GM12878 (cell line): ENCODE results near the gene PRDM16. TPM values are rescaled to one million over a fixed set of nuclear protein-coding genes. Genes with fewer than 3 reads are reported as not detected.

ENCODE experiments used
- ATAC-seq: fragments of 200-7000 bp; cut with Tn5 transposase; 3 replicates; pipeline ENCODE4 v1.9.1; 2020; ENCODE audit warnings: mild to moderate bottlenecking, moderate library complexity
- BruUV-seq: library from RNA; stranded (reverse); fragments of 400-500 nt; replicated peaks from 2 replicates; lab custom pipeline; 2021; lab: Mats Ljungman, UMichigan
- CTCF ChIA-PET: fragments of 300-600 bp; sonication (Branson Sonifier 250); formaldehyde crosslinking; extraction: SDS; loops from one replicate; lab custom pipeline; 2021; ENCODE audit warnings: inconsistent platforms; lab: Yijun Ruan, JAX
- POLR2A ChIA-PET: fragments of 350-600 bp; formaldehyde crosslinking; extraction: SDS; loops from one replicate; lab custom pipeline; 2021; ENCODE audit warnings: inconsistent platforms; lab: Charles Lee
- RAD21 ChIA-PET: fragments of 300-600 bp; sonication (Branson Sonifier 250); formaldehyde crosslinking; loops from one replicate; lab custom pipeline; 2023; ENCODE audit warnings: antibody characterized with exemption; ENCODE audit not compliant: unreplicated experiment; lab: Charles Lee
- SMC1A ChIA-PET: fragments of 300-600 bp; sonication (Branson Sonifier 250); formaldehyde crosslinking; loops from one replicate; lab custom pipeline; 2023; ENCODE audit not compliant: unreplicated experiment, uncharacterized antibody; lab: Charles Lee
- DNase-seq: peaks from one replicate; pipeline ENCODE4 v3.0.0-alpha.2; 2011; ENCODE audit warnings: low read depth, low spot score
- FAIRE-seq: peaks from 3 replicates; lab custom pipeline; 2011; peaks lifted over from hg19 to GRCh38; lab: Jason Lieb, UNC
- H2AFZ ChIP-seq: 2 replicates; pipeline ENCODE4 v1.6.0; 2011; ENCODE audit warnings: low read depth, low read length, control low read depth; ENCODE audit not compliant: control insufficient read depth
- H3K27ac ChIP-seq: 2 replicates; pipeline ENCODE4 v1.5.1; 2011; ENCODE audit warnings: control low read depth; ENCODE audit not compliant: control insufficient read depth, insufficient read depth
- H3K27me3 ChIP-seq, 2 experiments: replicated peaks in 1 of 2; 2 replicates each; pipeline versions ENCODE4 v1.6.0 to v1.6.1; 2011; ENCODE audit warnings: low read length in 1 of 2; ENCODE audit not compliant: control insufficient read depth in 2 of 2, insufficient read depth in 2 of 2
- H3K36me3 ChIP-seq, 2 experiments: 2 replicates each; pipeline ENCODE4 v1.5.1; 2011; ENCODE audit warnings: low read length in 1 of 2; ENCODE audit not compliant: control insufficient read depth in 2 of 2, insufficient read depth in 2 of 2
- H3K4me1 ChIP-seq: 2 replicates; pipeline ENCODE4 v1.6.1; 2011; ENCODE audit warnings: mild to moderate bottlenecking, low read length, moderate library complexity, mixed read lengths; ENCODE audit not compliant: control insufficient read depth, insufficient read depth
- H3K4me2 ChIP-seq: 2 replicates; pipeline ENCODE4 v1.6.0; 2011; ENCODE audit warnings: control low read depth; ENCODE audit not compliant: control insufficient read depth, insufficient read depth
- H3K4me3 ChIP-seq: fragments of 200-600 bp; sonication (generic); 2 replicates; pipeline ENCODE4 v1.5.1; 2016
- H3K79me2 ChIP-seq: 2 replicates; pipeline ENCODE4 v1.6.0; 2011; ENCODE audit warnings: low read length; ENCODE audit not compliant: control insufficient read depth, insufficient read depth
- H3K9ac ChIP-seq: 2 replicates; pipeline ENCODE4 v1.8.0; 2011; ENCODE audit warnings: low read length, control low read depth, mixed read lengths; ENCODE audit not compliant: control insufficient read depth, insufficient read depth
- H3K9me3 ChIP-seq: replicated peaks from 3 replicates; pipeline ENCODE4 v1.5.1; 2011; ENCODE audit warnings: mild to moderate bottlenecking, low read length; ENCODE audit not compliant: control insufficient read depth, insufficient read depth
- H4K20me1 ChIP-seq: 2 replicates; pipeline ENCODE4 v1.6.0; 2011; ENCODE audit not compliant: control insufficient read depth, insufficient read depth
- FOXM1 ChIP-seq: IDR thresholded peaks from 2 replicates; pipeline ENCODE4 v1.6.1; 2012; ENCODE audit warnings: low read depth, mild to moderate bottlenecking, inconsistent platforms, low read length, moderate library complexity
- IRF4 ChIP-seq: IDR thresholded peaks from 2 replicates; pipeline ENCODE4 v1.6.1; 2011; ENCODE audit warnings: low read depth, low read length
- MLLT1 ChIP-seq: fragments of 450-650 bp; IDR thresholded peaks from 2 replicates; pipeline ENCODE4 v1.6.1; 2016; ENCODE audit warnings: mild to moderate bottlenecking
- NKRF ChIP-seq: fragments of 450-650 bp; conservative IDR thresholded peaks from 2 replicates; pipeline ENCODE4 v1.6.1; 2017; ENCODE audit warnings: mild to moderate bottlenecking, moderate library complexity
- POLR2A ChIP-seq: IDR thresholded peaks from 2 replicates; pipeline ENCODE4 v1.6.1; 2011; ENCODE audit warnings: low read depth, mild to moderate bottlenecking, low read length
- ZBTB11 ChIP-seq: fragments of 450-650 bp; formaldehyde crosslinking; IDR thresholded peaks from 2 replicates; pipeline ENCODE4 v1.5.0; 2022; ENCODE audit warnings: mild to moderate bottlenecking, missing genetic modification characterization
- ZZZ3 ChIP-seq: IDR thresholded peaks from 2 replicates; pipeline ENCODE4 v1.6.1; 2011; ENCODE audit warnings: low read depth; ENCODE audit not compliant: control insufficient read depth, insufficient read length
- WGBS: methylation state at CpG from one replicate; pipeline ENCODE4 v1.1.6; 2016; ENCODE audit warnings: low lambda C conversion rate; ENCODE audit not compliant: insufficient replicate concordance, insufficient coverage; ENCODE audit errors: missing lambda C conversion rate; 5-methylcytosine and 5-hydroxymethylcytosine counted together
- in situ Hi-C: fragments of 300-500 bp; cut with MboI; formaldehyde crosslinking; loops from 9 replicates; pipeline ENCODE4 v1.14.3; 2018; ENCODE audit warnings: mixed read lengths
- intact Hi-C: fragments of 100-400 bp; cut with micrococcal nuclease; formaldehyde crosslinking; loops from one replicate; pipeline ENCODE4 v1.14.2; 2022; ENCODE audit not compliant: unreplicated experiment
- polyA plus RNA-seq, 11 experiments: library from polyadenylated mRNA; depleted of rRNA in 4 of 11; unstranded in 6 of 11; stranded (reverse) in 5 of 11; fragments of >200 nt; fragmentation: Nextera tagmentation in 4 of 11; fragmentation: Illumina TruSeq in 1 of 11; extraction: Ambion mirVana in 4 of 11; extraction: Trizol in 1 of 11; gene quantifications; 1 replicate in 1 of 11; 2 replicates in 10 of 11; pipeline versions ENCODE4 v1.2.1 to v1.2.3, GENCODE V29; 2011 to 2016; ENCODE audit warnings: inconsistent platforms in 2 of 11, missing spikeins in 2 of 11, low read depth in 1 of 11
- total RNA-seq, 4 experiments: library from RNA; depleted of rRNA in 3 of 4; stranded (reverse); fragments of >200 nt in 3 of 4; fragmentation: Illumina TruSeq in 1 of 4; extraction: Trizol in 1 of 4; gene quantifications; 2 replicates each; pipeline versions ENCODE4 v1.2.1 to v1.2.3, GENCODE V29; 2013 to 2021

The PRDM16 gene
- total and polyA plus RNA-seq, 10 of the 15 experiments (the other 5 are each of a cell fraction or from before 2014, with no cell fraction given): 0.03 TPM; not detected in 9

GRCh38 chr1:3105167-3105863, 36.3 kb downstream of the PRDM16 start:
- H4K20me1 ChIP-seq: no peaks in the 10 kb centered on the region
- ChIA-PET RAD21 (no interaction called here), POLR2A (no interaction called here), CTCF (no interaction called here), SMC1A (no interaction called here)
- no peak overlapping the region for H3K4me3 ChIP-seq
- H3K36me3 ChIP-seq: no peaks in the 10 kb centered on the region
- H3K27me3 ChIP-seq: no peaks in the 10 kb centered on the region
- no peak for TF ChIP-seq IRF4
- H2AFZ ChIP-seq: no peak overlapping the region
- no peak for DNase-seq
- in situ Hi-C loops (no loop called here), intact Hi-C loops (no loop called here)
- H3K4me2 ChIP-seq: no peak overlapping the region
- FAIRE-seq: no peak
- WGBS: 35% methylated on average over 22 of the region's 24 CpGs
- no peaks in the 10 kb centered on the region for H3K79me2 ChIP-seq
- H3K9ac ChIP-seq: no peak overlapping the region
- H3K27ac ChIP-seq: no peak overlapping the region
- ATAC-seq: no peak
- no TSS peak for BruUV-seq
- no peaks in the 10 kb centered on the region for H3K9me3 ChIP-seq
- H3K4me1 ChIP-seq: no peaks in the 10 kb centered on the region

- Histone ChIP-seq H3K27ac (no peak overlapping the region), H3K27me3 (no peaks in the 10 kb centered on the region), H3K79me2 (no peaks in the 10 kb centered on the region), H3K9ac (no peak overlapping the region)
- RAD21 ChIA-PET: no interaction called here
- no TSS peak for BruUV-seq
- intact Hi-C loops: no loop called here
- no peak for DNase-seq
- TF ChIP-seq NKRF (no peak), MLLT1 (no peak), ZBTB11 (CRISPR knock-in tag) (no peak), ZZZ3 (no peak), FOXM1 (no peak), POLR2A (no peak)
- TF ChIP-seq, all 136 proteins: peak for 0
- ChIA-PET SMC1A (no interaction called here), CTCF (no interaction called here), POLR2A (no interaction called here)
- Histone ChIP-seq H3K4me3 (no peak overlapping the region), H3K4me1 (no peaks in the 10 kb centered on the region), H3K9me3 (no peaks in the 10 kb centered on the region), H3K4me2 (no peak overlapping the region), H2AFZ (no peak overlapping the region), H4K20me1 (no peaks in the 10 kb centered on the region), H3K36me3 (no peaks in the 10 kb centered on the region)
- in situ Hi-C loops: no loop called here
- no peak for ATAC-seq
- FAIRE-seq: no peak
- WGBS: 15% methylated on average over 8 of the region's 8 CpGs
Measured at GRCh38 chr1:3106216-3106615, 37.2 kb downstream of the PRDM16 start.
